Measurements from ENCODE around the gene DNAI1. TPM values are rescaled to one million over a fixed set of nuclear protein-coding genes. Genes with fewer than 3 reads are reported as not detected.

Gene DNAI1
- total RNA-seq, 1 experiment from 2014 or later, result 0.52 TPM

GRCh38 chr9:34547960-34548611 is 89.5 kb downstream of the DNAI1 start:
- Mint-ChIP-seq H3K27ac (ENCODE audit: unreplicated experiment) (no peak overlapping the region), H3K36me3 (ENCODE audit: insufficient read depth, unreplicated experiment) (no peaks in the 10 kb centered on the region), H3K4me1 (ENCODE audit: low read depth, unreplicated experiment) (no peaks in the 10 kb centered on the region), H3K4me3 (ENCODE audit: unreplicated experiment) (no peak overlapping the region), H3K9me3 (ENCODE audit: unreplicated experiment) (no peaks in the 10 kb centered on the region), H3K27me3 (ENCODE audit: insufficient read depth, unreplicated experiment) (peaks cover 13% of the 10 kb centered on the region)
- POLR2A ChIA-PET, result no interaction called here
- no TSS peak for BruUV-seq (replicated peaks)
- CTCF ChIA-PET, result interaction anchor here (0.7 to 2.6 kb wide), 8 partner anchors 35 to 144 kb away, joined by 3 to 34 read pairs (median 5); partner anchors contain the start of gene CNTFR
- DNase-seq, result peak; percentile 60 to 73
- H3K27me3 ChIP-seq (replicated peaks; ENCODE audit: control insufficient read depth, insufficient read depth, low read length), result no peaks in the 10 kb centered on the region
- no peaks in the 10 kb centered on the region for H3K9me3 ChIP-seq
- no peak overlapping the region for H3K4me3 ChIP-seq (ENCODE audit: low read depth, low read length)
- intact Hi-C loops (cut with micrococcal nuclease; ENCODE audit: unreplicated experiment), result loop anchor here (1.0 to 5.0 kb wide), 5 partner anchors 43 to 143 kb away; no protein-coding TSS in a partner anchor
- TF ChIP-seq, protein P1, sequence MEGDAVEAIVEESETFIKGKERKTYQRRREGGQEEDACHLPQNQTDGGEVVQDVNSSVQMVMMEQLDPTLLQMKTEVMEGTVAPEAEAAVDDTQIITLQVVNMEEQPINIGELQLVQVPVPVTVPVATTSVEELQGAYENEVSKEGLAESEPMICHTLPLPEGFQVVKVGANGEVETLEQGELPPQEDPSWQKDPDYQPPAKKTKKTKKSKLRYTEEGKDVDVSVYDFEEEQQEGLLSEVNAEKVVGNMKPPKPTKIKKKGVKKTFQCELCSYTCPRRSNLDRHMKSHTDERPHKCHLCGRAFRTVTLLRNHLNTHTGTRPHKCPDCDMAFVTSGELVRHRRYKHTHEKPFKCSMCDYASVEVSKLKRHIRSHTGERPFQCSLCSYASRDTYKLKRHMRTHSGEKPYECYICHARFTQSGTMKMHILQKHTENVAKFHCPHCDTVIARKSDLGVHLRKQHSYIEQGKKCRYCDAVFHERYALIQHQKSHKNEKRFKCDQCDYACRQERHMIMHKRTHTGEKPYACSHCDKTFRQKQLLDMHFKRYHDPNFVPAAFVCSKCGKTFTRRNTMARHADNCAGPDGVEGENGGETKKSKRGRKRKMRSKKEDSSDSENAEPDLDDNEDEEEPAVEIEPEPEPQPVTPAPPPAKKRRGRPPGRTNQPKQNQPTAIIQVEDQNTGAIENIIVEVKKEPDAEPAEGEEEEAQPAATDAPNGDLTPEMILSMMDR (IDR thresholded peaks at IDR 0.05; ENCODE audit: insufficient read depth in 1 of 2, low read depth in 1 of 2, low read length in 1 of 2, severe bottlenecking in 1 of 2, unreplicated experiment in 1 of 2), result peak; percentile 72 to 86
- H3K4me1 ChIP-seq, result no peaks in the 10 kb centered on the region
- no peaks in the 10 kb centered on the region for H3K36me3 ChIP-seq (ENCODE audit: control insufficient read depth, insufficient read depth, low read length)

DNA sequence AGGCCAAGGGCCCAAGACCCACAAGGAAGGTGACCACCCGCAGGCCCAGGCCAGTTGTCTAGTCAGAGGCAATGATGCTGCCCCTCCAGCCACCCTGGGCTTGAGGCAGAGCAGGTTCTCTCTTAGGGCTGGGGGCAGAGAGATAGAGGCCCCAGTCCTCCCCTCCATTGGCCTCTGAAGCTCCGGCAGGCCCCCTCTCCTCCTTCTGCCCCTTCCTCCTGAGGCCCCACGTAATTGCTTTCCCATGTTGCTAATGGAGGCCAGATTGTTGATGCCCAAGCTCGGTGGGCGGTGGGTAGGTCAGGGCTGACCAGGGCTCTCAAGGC is 90.8 kb downstream of the DNAI1 start:
- POLR2A ChIA-PET, result no interaction called here
- Histone ChIP-seq H3K27me3 (replicated peaks; ENCODE audit: control insufficient read depth, insufficient read depth, low read length) (no peaks in the 10 kb centered on the region), H3K36me3 (ENCODE audit: control insufficient read depth, insufficient read depth, low read length) (no peaks in the 10 kb centered on the region), H3K9me3 (no peaks in the 10 kb centered on the region), H3K4me1 (no peaks in the 10 kb centered on the region), H3K4me3 (ENCODE audit: low read depth, low read length) (no peak overlapping the region)
- TF ChIP-seq, protein P1 (IDR thresholded peaks at IDR 0.05; ENCODE audit: insufficient read depth in 1 of 2, low read depth in 1 of 2, low read length in 1 of 2, severe bottlenecking in 1 of 2, unreplicated experiment in 1 of 2), result no peak
- intact Hi-C loops (cut with micrococcal nuclease; ENCODE audit: unreplicated experiment), result loop anchor here (5.0 kb wide), 1 partner anchor 47 kb away; no protein-coding TSS in a partner anchor
- Mint-ChIP-seq H3K36me3 (ENCODE audit: insufficient read depth, unreplicated experiment) (no peaks in the 10 kb centered on the region), H3K4me1 (ENCODE audit: low read depth, unreplicated experiment) (no peaks in the 10 kb centered on the region), H3K4me3 (ENCODE audit: unreplicated experiment) (no peak overlapping the region), H3K27me3 (ENCODE audit: insufficient read depth, unreplicated experiment) (peaks cover 13% of the 10 kb centered on the region), H3K9me3 (ENCODE audit: unreplicated experiment) (no peaks in the 10 kb centered on the region), H3K27ac (ENCODE audit: unreplicated experiment) (no peak overlapping the region)
- CTCF ChIA-PET, result interaction anchor here (0.5 to 1.0 kb wide), 2 partner anchors 12 to 43 kb away, joined by 3 to 6 read pairs; no protein-coding TSS in a partner anchor
- no peak for DNase-seq
- no TSS peak for BruUV-seq (replicated peaks)

DNA sequence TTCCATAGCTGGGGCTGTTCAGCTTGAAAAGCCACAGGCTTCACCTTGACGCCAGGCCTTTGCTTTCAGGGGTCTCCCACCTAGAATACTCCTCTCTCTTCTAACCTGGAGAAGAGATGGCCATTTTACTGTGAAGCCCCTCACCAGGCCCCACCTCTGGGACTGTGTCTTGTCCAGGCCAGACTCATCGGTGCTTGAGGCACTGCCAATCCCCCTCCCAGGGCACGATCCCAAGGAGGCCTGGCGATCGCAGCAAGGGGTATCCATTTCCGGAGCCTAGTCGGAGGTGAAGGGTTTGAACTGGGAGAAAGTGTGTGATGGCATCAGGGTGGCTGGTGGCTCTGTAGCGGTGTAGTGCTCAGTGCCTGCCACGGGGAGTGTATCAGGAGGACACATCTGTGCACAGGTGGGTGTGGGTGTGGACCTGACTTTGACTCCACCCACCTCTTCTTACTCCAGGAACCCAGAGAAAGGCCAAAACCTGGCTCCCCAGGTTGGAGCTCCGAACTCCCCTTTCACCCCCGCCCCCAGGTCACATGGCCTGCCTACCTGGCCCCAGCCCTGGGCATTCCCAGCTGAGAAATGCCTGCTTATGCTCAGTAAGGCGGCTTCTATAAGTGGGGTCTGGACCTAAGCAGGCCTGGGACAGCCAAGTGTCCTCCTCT is 91.5 kb downstream of the DNAI1 start:
- H3K36me3 ChIP-seq (ENCODE audit: control insufficient read depth, insufficient read depth, low read length), result no peaks in the 10 kb centered on the region
- POLR2A ChIA-PET, result no interaction called here
- CTCF ChIA-PET, result interaction anchor here (0.5 to 1.0 kb wide), 2 partner anchors 13 to 42 kb away, joined by 3 to 6 read pairs; no protein-coding TSS in a partner anchor
- TF ChIP-seq, protein P1 (IDR thresholded peaks at IDR 0.05; ENCODE audit: insufficient read depth in 1 of 2, low read depth in 1 of 2, low read length in 1 of 2, severe bottlenecking in 1 of 2, unreplicated experiment in 1 of 2), result no peak
- no peak for DNase-seq
- H3K4me1 ChIP-seq, result no peaks in the 10 kb centered on the region
- intact Hi-C loops (cut with micrococcal nuclease; ENCODE audit: unreplicated experiment), result no loop called here
- Mint-ChIP-seq H3K4me3 (ENCODE audit: unreplicated experiment) (no peak overlapping the region), H3K36me3 (ENCODE audit: insufficient read depth, unreplicated experiment) (no peaks in the 10 kb centered on the region), H3K9me3 (ENCODE audit: unreplicated experiment) (no peaks in the 10 kb centered on the region), H3K27me3 (ENCODE audit: insufficient read depth, unreplicated experiment) (peaks cover 10% of the 10 kb centered on the region), H3K4me1 (ENCODE audit: low read depth, unreplicated experiment) (no peaks in the 10 kb centered on the region), H3K27ac (ENCODE audit: unreplicated experiment) (no peak overlapping the region)
- H3K4me3 ChIP-seq (ENCODE audit: low read depth, low read length), result no peak overlapping the region
- H3K27me3 ChIP-seq (replicated peaks; ENCODE audit: control insufficient read depth, insufficient read depth, low read length), result no peaks in the 10 kb centered on the region
- no TSS peak for BruUV-seq (replicated peaks)
- no peaks in the 10 kb centered on the region for H3K9me3 ChIP-seq

Measured in Caco-2 (cell line).